Spinal cord (tissue), 10 donors: ENCODE measurements around the gene CPAMD8. TPM values are rescaled to one million over a fixed set of nuclear protein-coding genes. Genes with fewer than 3 reads are reported as not detected.
"Not testable (repeated sequence)": the region's sequence is repeated elsewhere in the genome, so short reads cannot be mapped to it uniquely, and the experiment has no call there.

Source experiments
- DNase-seq, 6 donors: peaks; one replicate each; pipeline versions ENCODE4 v3.0.0 to v3.0.0-alpha.2; 2013 to 2015; ENCODE audit warnings: low spot score in 6 of 6, low read depth in 4 of 6
- H3K27ac ChIP-seq: one replicate; pipeline ENCODE4 v1.5.1; 2013; ENCODE audit warnings: low read depth, low read length, control low read depth
- H3K27me3 ChIP-seq: one replicate; pipeline ENCODE4 v1.6.1; 2013; ENCODE audit warnings: low read length; ENCODE audit not compliant: control insufficient read depth, insufficient read depth
- H3K36me3 ChIP-seq: one replicate; pipeline ENCODE4 v1.6.1; 2013; ENCODE audit warnings: low read length; ENCODE audit not compliant: control insufficient read depth, insufficient read depth
- H3K4me1 ChIP-seq: one replicate; pipeline ENCODE4 v1.6.1; 2013; ENCODE audit warnings: low read length; ENCODE audit not compliant: control insufficient read depth, insufficient read depth
- H3K4me3 ChIP-seq: one replicate; pipeline ENCODE4 v1.5.1; 2013; ENCODE audit warnings: low read depth, low read length, control low read depth
- H3K9me3 ChIP-seq: one replicate; pipeline ENCODE4 v1.6.1; 2013; ENCODE audit warnings: low read length; ENCODE audit not compliant: control insufficient read depth, insufficient read depth
- WGBS: methylation state at CpG from one replicate; pipeline ENCODE4 v1.1.5; 2013; ENCODE audit warnings: missing lambda C conversion rate; ENCODE audit not compliant: insufficient coverage; 5-methylcytosine and 5-hydroxymethylcytosine counted together
- polyA plus RNA-seq, 2 donors: library from polyadenylated mRNA; unstranded; fragments of 120-200 nt; gene quantifications; one replicate each; pipeline ENCODE4 v1.2.1, GENCODE V29; 2013; ENCODE audit not compliant: insufficient read length in 2 of 2
- total RNA-seq, 2 donors: library from RNA; depleted of rRNA in 1 of 2; stranded (reverse); fragments of 120-200 nt in 1 of 2; fragments of >200 nt in 1 of 2; gene quantifications; one replicate each; pipeline versions ENCODE4 v1.2.3 to v1.2.4, GENCODE V29; 2013 to 2014
- donor health status: healthy.

CPAMD8 gene
- total and polyA plus RNA-seq, 4 donors: 9.7 to 117 (median 38.9) TPM

GRCh38 chr19:16945762-16946465 lies 80.7 kb downstream of the CPAMD8 start:
- 98% methylated on average over 8 of the region's 8 CpGs for WGBS
- no peak for DNase-seq
- no peaks in the 10 kb centered on the region for H3K9me3 ChIP-seq

GRCh38 chr19:16945364-16945714 lies 81.3 kb downstream of the CPAMD8 start:
- H3K9me3 ChIP-seq: no peaks in the 10 kb centered on the region
- no peaks in the 10 kb centered on the region for H3K36me3 ChIP-seq
- WGBS: 94% methylated on average over 11 of the region's 11 CpGs
- H3K4me1 ChIP-seq: no peaks in the 10 kb centered on the region
- H3K4me3 ChIP-seq: no peak overlapping the region
- DNase-seq: no peak
- no peak overlapping the region for H3K27ac ChIP-seq
- H3K27me3 ChIP-seq: no peaks in the 10 kb centered on the region

More at GRCh38 chr19:16945762-16946465, 80.7 kb downstream of the CPAMD8 start:
- Histone ChIP-seq H3K27me3 (no peaks in the 10 kb centered on the region), H3K36me3 (no peaks in the 10 kb centered on the region), H3K4me3 (no peak overlapping the region), H3K27ac (no peak overlapping the region), H3K4me1 (no peaks in the 10 kb centered on the region)

- Histone ChIP-seq H3K36me3 (no peaks in the 10 kb centered on the region), H3K4me1 (no peaks in the 10 kb centered on the region), H3K27me3 (no peaks in the 10 kb centered on the region), H3K4me3 (no peak overlapping the region), H3K9me3 (no peaks in the 10 kb centered on the region), H3K27ac (no peak overlapping the region)
- DNase-seq: no peak
- 88% methylated on average over 12 of the region's 14 CpGs for WGBS
These were observed 81.8 kb downstream of the CPAMD8 start for GRCh38 chr19:16944626-16945363.

GRCh38 chr19:16943942-16944625 lies 82.5 kb downstream of the CPAMD8 start:
- Histone ChIP-seq H3K4me3 (no peak overlapping the region), H3K4me1 (no peaks in the 10 kb centered on the region), H3K27ac (no peak overlapping the region), H3K36me3 (no peaks in the 10 kb centered on the region), H3K9me3 (no peaks in the 10 kb centered on the region), H3K27me3 (no peaks in the 10 kb centered on the region)
- DNase-seq: no peak
- 92% methylated on average over 11 of the region's 13 CpGs for WGBS

GRCh38 chr19:16943090-16943489 lies 83.5 kb downstream of the CPAMD8 start:
- H3K27ac ChIP-seq, H3K4me1 ChIP-seq, DNase-seq, H3K9me3 ChIP-seq, H3K36me3 ChIP-seq, H3K4me3 ChIP-seq, H3K27me3 ChIP-seq: not testable (repeated sequence)
- no CpG with 5 or more reads among the region's 7 CpGs for WGBS

- Histone ChIP-seq H3K36me3 (no peaks in the 10 kb centered on the region), H3K27ac (no peak overlapping the region), H3K4me3 (no peak overlapping the region), H3K4me1 (no peaks in the 10 kb centered on the region), H3K27me3 (no peaks in the 10 kb centered on the region), H3K9me3 (no peaks in the 10 kb centered on the region)
- WGBS: 44% methylated on average over 6 of the region's 6 CpGs
- DNase-seq: peak in 2 of 6 donors; percentile 9 to 33
These were observed 84.0 kb downstream of the CPAMD8 start for GRCh38 chr19:16942583-16942982.

- no peak for DNase-seq
- 92% methylated on average over 5 of the region's 9 CpGs for WGBS
- no peaks in the 10 kb centered on the region for H3K4me1 ChIP-seq
These were observed 86.0 kb downstream of the CPAMD8 start for GRCh38 chr19:16940626-16941025.

GRCh38 chr19:16940063-16940462 lies 86.5 kb downstream of the CPAMD8 start:
- DNase-seq: not testable (repeated sequence)

More at GRCh38 chr19:16940626-16941025, 86.0 kb downstream of the CPAMD8 start:
- no peaks in the 10 kb centered on the region for H3K36me3 ChIP-seq
- no peaks in the 10 kb centered on the region for H3K27me3 ChIP-seq
- H3K4me3 ChIP-seq: no peak overlapping the region
- no peak overlapping the region for H3K27ac ChIP-seq
- H3K9me3 ChIP-seq: no peaks in the 10 kb centered on the region

GRCh38 chr19:16938211-16938610 lies 88.4 kb downstream of the CPAMD8 start:
- H3K27ac ChIP-seq: no peak overlapping the region
- peaks cover 4% of the 10 kb centered on the region for H3K9me3 ChIP-seq
- H3K27me3 ChIP-seq: no peaks in the 10 kb centered on the region
- DNase-seq: no peak
- no peaks in the 10 kb centered on the region for H3K36me3 ChIP-seq
- WGBS: 87% methylated on average over 11 of the region's 11 CpGs
- H3K4me3 ChIP-seq: no peak overlapping the region
- H3K4me1 ChIP-seq: no peaks in the 10 kb centered on the region

More at GRCh38 chr19:16940063-16940462, 86.5 kb downstream of the CPAMD8 start:
- not testable (repeated sequence) for H3K27ac ChIP-seq, H3K4me3 ChIP-seq, H3K9me3 ChIP-seq, H3K27me3 ChIP-seq, H3K4me1 ChIP-seq, H3K36me3 ChIP-seq
- no CpG with 5 or more reads among the region's 7 CpGs for WGBS
